ENCODE data around the gene GUCA2A. TPM values are rescaled to one million over a fixed set of nuclear protein-coding genes. Genes with fewer than 3 reads are reported as not detected.
A peak's percentile ranks its signal among the peaks of the same experiment; 100 is the strongest.

Gene GUCA2A
- total and polyA plus RNA-seq, 9 of the 15 experiments (the other 6 are each of a cell fraction or from before 2014, with no cell fraction given), result not detected

DNA sequence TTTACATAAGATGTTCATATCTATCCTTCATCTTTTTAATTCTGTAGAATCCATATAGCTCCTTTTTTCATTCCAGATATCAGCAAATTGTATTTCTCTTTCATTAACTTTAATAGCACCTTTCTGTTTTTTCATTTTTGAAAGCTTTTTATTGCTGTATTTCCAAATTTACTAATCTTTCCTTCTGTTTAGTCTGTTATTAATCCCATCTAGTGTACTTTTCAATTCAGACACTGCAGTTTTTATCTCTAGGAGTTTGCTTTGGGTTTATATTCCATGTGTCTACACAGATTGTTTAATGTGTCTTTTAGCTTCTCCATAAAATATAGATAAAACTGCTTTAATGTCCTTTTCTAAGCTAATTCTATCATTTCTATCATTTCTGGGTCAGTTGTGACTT is 37.4 kb upstream of the GUCA2A start:
- DNase-seq (ENCODE audit: extremely low read depth in 1 of 4, low spot score in 3 of 4), result no peak
- ChIA-PET CTCF (ENCODE audit: low intra/inter-chr PET ratio) (no interaction called here), POLR2A (interaction anchor here (0.6 to 0.9 kb wide), 2 partner anchors 8 to 351 kb away, joined by 3 to 4 read pairs; no protein-coding TSS in a partner anchor)
- no peak for FAIRE-seq
- no peaks in the 10 kb centered on the region for H3K27me3 ChIP-seq (ENCODE audit: control insufficient read depth in 2 of 2, insufficient read depth in 2 of 2, low read length in 2 of 2)
- no peaks in the 10 kb centered on the region for H3K9me1 ChIP-seq (ENCODE audit: control insufficient read depth, insufficient read depth, low read length)
- intact Hi-C loops (cut with micrococcal nuclease), result no loop called here
- no peak overlapping the region for H3K27ac ChIP-seq (ENCODE audit: extremely low read depth, low read depth, low read length)
- no peak for ATAC-seq
- TF ChIP-seq KDM5B (IDR thresholded peaks at IDR 0.05; ENCODE audit: insufficient replicate concordance, low read depth, low read length) (no peak), BDP1 (IDR thresholded peaks at IDR 0.05; ENCODE audit: insufficient read depth, insufficient read length) (no peak), ZNF217 (CRISPR knock-in tag; IDR thresholded peaks at IDR 0.05) (no peak), E2F6 (IDR thresholded peaks at IDR 0.05; ENCODE audit: borderline replicate concordance in 1 of 2, extremely low read depth in 1 of 2, insufficient read depth in 1 of 2, insufficient read length in 1 of 2, low read depth in 1 of 2, low read length in 1 of 2, poor library complexity in 1 of 2, severe bottlenecking in 1 of 2) (no peak), TRIM28 (IDR thresholded peaks at IDR 0.05) (peak; percentile 50; the same call in 1 of the 2 replicates), ZNF511 (CRISPR knock-in tag; IDR thresholded peaks at IDR 0.05) (no peak), NONO (IDR thresholded peaks at IDR 0.05; ENCODE audit: low read depth in 2 of 2, low read length in 1 of 2) (no peak), FOXP1 (CRISPR knock-in tag; IDR thresholded peaks at IDR 0.05) (no peak), SP1 (CRISPR knock-in tag; IDR thresholded peaks at IDR 0.05) (no peak), HINFP (tag; conservative IDR thresholded peaks at IDR 0.05; ENCODE audit: low read depth) (no peak), E2F5 (CRISPR knock-in tag; IDR thresholded peaks at IDR 0.05) (no peak), RFX1 (IDR thresholded peaks at IDR 0.05) (no peak), CBX2 (IDR thresholded peaks at IDR 0.05; ENCODE audit: insufficient read depth, low read length, poor library complexity, severe bottlenecking) (no peak), MYBL2 (IDR thresholded peaks at IDR 0.05; ENCODE audit: low read depth) (no peak), MYBL2 (CRISPR knock-in tag; IDR thresholded peaks at IDR 0.05; ENCODE audit: borderline replicate concordance) (no peak), ZFP30 (CRISPR knock-in tag; IDR thresholded peaks at IDR 0.05; ENCODE audit: borderline replicate concordance) (peak; percentile 92)
- TF ChIP-seq, protein P1, sequence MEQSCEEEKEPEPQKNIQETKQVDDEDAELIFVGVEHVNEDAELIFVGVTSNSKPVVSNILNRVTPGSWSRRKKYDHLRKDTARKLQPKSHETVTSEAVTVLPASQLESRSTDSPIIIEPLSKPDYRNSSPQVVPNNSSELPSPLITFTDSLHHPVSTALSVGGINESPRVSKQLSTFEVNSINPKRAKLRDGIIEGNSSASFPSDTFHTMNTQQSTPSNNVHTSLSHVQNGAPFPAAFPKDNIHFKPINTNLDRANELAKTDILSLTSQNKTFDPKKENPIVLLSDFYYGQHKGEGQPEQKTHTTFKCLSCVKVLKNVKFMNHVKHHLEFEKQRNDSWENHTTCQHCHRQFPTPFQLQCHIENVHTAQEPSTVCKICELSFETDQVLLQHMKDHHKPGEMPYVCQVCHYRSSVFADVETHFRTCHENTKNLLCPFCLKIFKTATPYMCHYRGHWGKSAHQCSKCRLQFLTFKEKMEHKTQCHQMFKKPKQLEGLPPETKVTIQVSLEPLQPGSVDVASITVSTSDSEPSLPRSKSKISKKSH (CRISPR knock-in tag; IDR thresholded peaks at IDR 0.05), result peak; percentile 73; the same call in 1 of the 2 replicates
- H3K4me3 ChIP-seq, result no peak overlapping the region
- no peaks in the 10 kb centered on the region for H4K20me1 ChIP-seq (replicated peaks; ENCODE audit: control insufficient read depth, insufficient read depth, low read length)
- H3K79me2 ChIP-seq (ENCODE audit: control insufficient read depth, insufficient read depth, low read length), result peaks cover 8% of the 10 kb centered on the region; the same call in 2 of the 3 replicates
- no peaks in the 10 kb centered on the region for H3K4me1 ChIP-seq (replicated peaks in 1 of 2; ENCODE audit: control insufficient read depth in 2 of 2, insufficient read depth in 2 of 2, low read length in 2 of 2)
- peaks cover 58% of the 10 kb centered on the region for H3K36me3 ChIP-seq (ENCODE audit: control insufficient read depth, insufficient read depth, low read length)
- H3K4me2 ChIP-seq (ENCODE audit: insufficient read depth, low read length), result no peak overlapping the region
- H2AFZ ChIP-seq (ENCODE audit: low read depth, low read length), result no peak overlapping the region
- in situ Hi-C loops (cut with MboI), result no loop called here
- no peaks in the 10 kb centered on the region for H3K9me3 ChIP-seq (replicated peaks; ENCODE audit: control insufficient read depth, insufficient read depth, low read depth, low read length)
- no TSS peak for BruUV-seq (replicated peaks)
- no peak overlapping the region for H3K9ac ChIP-seq (ENCODE audit: insufficient read depth in 1 of 2, low read depth in 2 of 2, low read length in 2 of 2)

Measured in K562 (cell line).